ENCODE results near the gene IVNS1ABP. TPM values are rescaled to one million over a fixed set of nuclear protein-coding genes. Genes with fewer than 3 reads are reported as not detected.

The IVNS1ABP gene
- total and polyA plus RNA-seq, 9 of the 15 experiments (the other 6 are each of a cell fraction or from before 2014, with no cell fraction given): 30.6 to 126 (median 77.7) TPM

GRCh38 chr1:185309566-185309965, 7.5 kb downstream of the IVNS1ABP start:
- intact Hi-C loops (cut with micrococcal nuclease) (no loop called here), in situ Hi-C loops (cut with MboI) (no loop called here)
- Histone ChIP-seq H3K9ac (ENCODE audit: insufficient read depth in 1 of 2, low read depth in 2 of 2, low read length in 2 of 2) (no peak overlapping the region), H3K36me3 (ENCODE audit: control insufficient read depth, insufficient read depth, low read length) (peaks cover 82% of the 10 kb centered on the region), H2AFZ (ENCODE audit: low read depth, low read length) (no peak overlapping the region), H3K4me2 (ENCODE audit: insufficient read depth, low read length) (no peak overlapping the region), H3K9me1 (ENCODE audit: control insufficient read depth, insufficient read depth, low read length) (no peaks in the 10 kb centered on the region), H3K4me1 (replicated peaks in 1 of 2; ENCODE audit: control insufficient read depth in 2 of 2, insufficient read depth in 2 of 2, low read length in 2 of 2) (peaks cover 0 to 23% of the 10 kb centered on the region in 2 experiments; a peak in 2 of 5 replicates), H4K20me1 (replicated peaks; ENCODE audit: control insufficient read depth, insufficient read depth, low read length) (peaks cover 18% of the 10 kb centered on the region), H3K9me3 (replicated peaks; ENCODE audit: control insufficient read depth, insufficient read depth, low read depth, low read length) (no peaks in the 10 kb centered on the region), H3K27me3 (ENCODE audit: control insufficient read depth in 2 of 2, insufficient read depth in 2 of 2, low read length in 2 of 2) (no peaks in the 10 kb centered on the region), H3K27ac (ENCODE audit: extremely low read depth, low read depth, low read length) (no peak overlapping the region), H3K79me2 (ENCODE audit: control insufficient read depth, insufficient read depth, low read length) (peaks cover 63% of the 10 kb centered on the region), H3K4me3 (no peak overlapping the region)
- 64% methylated on average over 2 of the region's 2 CpGs for WGBS (ENCODE audit: insufficient coverage, low coverage, missing lambda C conversion rate)
- POLR2A ChIA-PET: interaction anchor here (1.4 kb wide), 1 partner anchor 16 kb away, joined by 7 read pairs; no protein-coding TSS in a partner anchor
- no peak for ATAC-seq
- no peak for FAIRE-seq
- CTCF ChIA-PET (ENCODE audit: low intra/inter-chr PET ratio): no interaction called here
- no peak for DNase-seq (ENCODE audit: extremely low read depth in 1 of 4, low spot score in 3 of 4)
- no TSS peak for BruUV-seq (replicated peaks)
- no peak for TF ChIP-seq ZNF785 (CRISPR knock-in tag; IDR thresholded peaks at IDR 0.05)
- no peak for TF ChIP-seq ZKSCAN3 (CRISPR knock-in tag; IDR thresholded peaks at IDR 0.05)
- TF ChIP-seq EWSR1 (IDR thresholded peaks at IDR 0.05; ENCODE audit: borderline replicate concordance, low read depth, partially characterized antibody): no peak
- TF ChIP-seq JUN (IDR thresholded peaks at IDR 0.05; ENCODE audit: borderline replicate concordance, low read depth, low read length): no peak
- no peak for TF ChIP-seq JUN (CRISPR knock-in tag; IDR thresholded peaks at IDR 0.05; ENCODE audit: borderline replicate concordance)
- no peak for TF ChIP-seq SIN3B (IDR thresholded peaks at IDR 0.05; ENCODE audit: low read depth)
- TF ChIP-seq ZNF668 (CRISPR knock-in tag; IDR thresholded peaks at IDR 0.05): no peak

- Histone ChIP-seq H2AFZ (ENCODE audit: low read depth, low read length) (no peak overlapping the region), H3K9me1 (ENCODE audit: control insufficient read depth, insufficient read depth, low read length) (no peaks in the 10 kb centered on the region), H4K20me1 (replicated peaks; ENCODE audit: control insufficient read depth, insufficient read depth, low read length) (peaks cover 9% of the 10 kb centered on the region; the same call in 1 of the 2 replicates), H3K4me2 (ENCODE audit: insufficient read depth, low read length) (no peak overlapping the region), H3K4me3 (no peak overlapping the region), H3K27me3 (ENCODE audit: control insufficient read depth in 2 of 2, insufficient read depth in 2 of 2, low read length in 2 of 2) (no peaks in the 10 kb centered on the region), H3K4me1 (replicated peaks in 1 of 2; ENCODE audit: control insufficient read depth in 2 of 2, insufficient read depth in 2 of 2, low read length in 2 of 2) (peaks cover 0 to 14% of the 10 kb centered on the region in 2 experiments; a peak in 2 of 5 replicates), H3K79me2 (ENCODE audit: control insufficient read depth, insufficient read depth, low read length) (peaks cover 48% of the 10 kb centered on the region), H3K36me3 (ENCODE audit: control insufficient read depth, insufficient read depth, low read length) (peaks cover 96% of the 10 kb centered on the region), H3K9ac (ENCODE audit: insufficient read depth in 1 of 2, low read depth in 2 of 2, low read length in 2 of 2) (no peak overlapping the region), H3K27ac (ENCODE audit: extremely low read depth, low read depth, low read length) (no peak overlapping the region), H3K9me3 (replicated peaks; ENCODE audit: control insufficient read depth, insufficient read depth, low read depth, low read length) (no peaks in the 10 kb centered on the region)
- ChIA-PET POLR2A (no interaction called here), CTCF (ENCODE audit: low intra/inter-chr PET ratio) (no interaction called here)
- intact Hi-C loops (cut with micrococcal nuclease): no loop called here
- no peak for FAIRE-seq
- DNase-seq (ENCODE audit: extremely low read depth in 1 of 4, low spot score in 3 of 4): no peak
- WGBS (ENCODE audit: insufficient coverage, low coverage, missing lambda C conversion rate): 83% methylated on average over 1 of the region's 1 CpG
- ATAC-seq: no peak
- no TSS peak for BruUV-seq (replicated peaks)
- in situ Hi-C loops (cut with MboI): no loop called here
- TF ChIP-seq ZBTB40 (IDR thresholded peaks at IDR 0.05) (peak; percentile 87), ZBTB40 (CRISPR knock-in tag; IDR thresholded peaks at IDR 0.05) (peak; percentile 67)
Observed at GRCh38 chr1:185308126-185308525, 8.9 kb downstream of the IVNS1ABP start.
